Neural cell (in vitro differentiated cells): ENCODE measurements around the gene SPECC1. TPM values are rescaled to one million over a fixed set of nuclear protein-coding genes. Genes with fewer than 3 reads are reported as not detected.

Source experiments
- H2AFZ ChIP-seq: fragments of 200-600, 300-800 bp; sonication (generic), shearing (Covaris generic); 2 replicates; pipeline ENCODE4 v1.6.0; 2014; ENCODE audit warnings: low read depth, mild to moderate bottlenecking, antibody characterized with exemption, low read length, moderate library complexity
- H3F3A ChIP-seq: fragments of 200-600 bp; shearing (Covaris generic); 2 replicates; pipeline ENCODE4 v1.6.1; 2016; ENCODE audit warnings: mild to moderate bottlenecking, moderate library complexity, mixed read lengths, antibody characterized with exemption, low read length; ENCODE audit not compliant: insufficient read depth, poor library complexity, severe bottlenecking
- H3K27ac ChIP-seq: fragments of 200-600, 300-800 bp; sonication (generic), shearing (Covaris generic); 2 replicates; pipeline ENCODE4 v1.5.1; 2014; ENCODE audit warnings: mild to moderate bottlenecking, low read length, moderate library complexity
- H3K27me3 ChIP-seq: fragments of 300-800, 200-600 bp; sonication (generic), shearing (Covaris generic); 2 replicates; pipeline ENCODE4 v1.6.0; 2014; ENCODE audit warnings: mild to moderate bottlenecking, low read depth, low read length, moderate library complexity; ENCODE audit not compliant: insufficient read depth
- H3K36me3 ChIP-seq: fragments of 300-800, 200-600 bp; sonication (generic), shearing (Covaris generic); 2 replicates; pipeline ENCODE4 v1.5.1; 2014; ENCODE audit warnings: mild to moderate bottlenecking, antibody characterized with exemption, low read length, moderate library complexity; ENCODE audit not compliant: insufficient read depth
- H3K4me2 ChIP-seq: fragments of 300-800, 200-600 bp; sonication (generic), shearing (Covaris generic); 2 replicates; pipeline ENCODE4 v1.6.0; 2014; ENCODE audit warnings: mild to moderate bottlenecking, low read length
- H3K4me3 ChIP-seq: fragments of 300-800, 200-600 bp; sonication (generic), shearing (Covaris generic); 2 replicates; pipeline ENCODE4 v1.5.1; 2014; ENCODE audit warnings: mild to moderate bottlenecking, low read length, moderate library complexity
- H3K79me2 ChIP-seq: fragments of 200-600 bp; shearing (Covaris generic); replicated peaks from 2 replicates; pipeline ENCODE4 v1.6.0; 2014; ENCODE audit warnings: mild to moderate bottlenecking, low read length, moderate library complexity; ENCODE audit not compliant: insufficient read depth
- H3K9ac ChIP-seq: fragments of 300-800, 200-600 bp; sonication (generic), shearing (Covaris generic); 2 replicates; pipeline ENCODE4 v1.6.1; 2016; ENCODE audit warnings: mild to moderate bottlenecking, low read length, mixed read lengths
- H3K9me2 ChIP-seq: fragments of 200-600 bp; shearing (Covaris generic); 2 replicates; pipeline ENCODE4 v1.6.1; 2016; ENCODE audit warnings: mild to moderate bottlenecking, low read length, mixed read lengths; ENCODE audit not compliant: insufficient read depth
- H3K9me3 ChIP-seq: fragments of 200-600, 300-800 bp; sonication (generic), shearing (Covaris generic); 2 replicates; pipeline ENCODE4 v1.6.1; 2016; ENCODE audit warnings: mild to moderate bottlenecking, mixed run types, low read length, moderate library complexity, mixed read lengths
- H4K20me1 ChIP-seq: fragments of 200-600 bp; shearing (Covaris generic); 2 replicates; pipeline ENCODE4 v1.6.1; 2016; ENCODE audit warnings: mild to moderate bottlenecking, mixed run types; ENCODE audit not compliant: insufficient read depth
- EP300 ChIP-seq: fragments of 450-650 bp; conservative IDR thresholded peaks from 2 replicates; pipeline ENCODE4 v1.6.1; 2014; ENCODE audit warnings: antibody characterized with exemption, mild to moderate bottlenecking, moderate library complexity; ENCODE audit not compliant: poor library complexity, severe bottlenecking
- EZH2 ChIP-seq: fragments of 200-600, 300-800 bp; shearing (Covaris generic), sonication (generic); IDR thresholded peaks from 2 replicates; pipeline ENCODE4 v1.6.1; 2014; ENCODE audit warnings: antibody characterized with exemption, low read length, borderline replicate concordance, mild to moderate bottlenecking; ENCODE audit not compliant: insufficient read depth, poor library complexity, severe bottlenecking
- MXI1 ChIP-seq: fragments of 450-650 bp; conservative IDR thresholded peaks from 2 replicates; pipeline ENCODE4 v1.6.1; 2014; ENCODE audit warnings: antibody characterized with exemption, mild to moderate bottlenecking; ENCODE audit not compliant: poor library complexity, severe bottlenecking
- POLR2AphosphoS5 ChIP-seq: IDR thresholded peaks from 2 replicates; pipeline ENCODE4 v1.6.1; 2012
- RAD21 ChIP-seq: fragments of 450-650 bp; conservative IDR thresholded peaks from 2 replicates; pipeline ENCODE4 v1.6.1; 2014; ENCODE audit warnings: antibody characterized with exemption, mild to moderate bottlenecking, moderate library complexity
- REST ChIP-seq: IDR thresholded peaks from 2 replicates; pipeline ENCODE4 v1.6.1; 2012; ENCODE audit warnings: borderline replicate concordance
- SMC3 ChIP-seq: fragments of 450-650 bp; conservative IDR thresholded peaks from 2 replicates; pipeline ENCODE4 v1.6.1; 2014; ENCODE audit warnings: antibody characterized with exemption, mild to moderate bottlenecking, moderate library complexity; ENCODE audit not compliant: poor library complexity
- TAF1 ChIP-seq: IDR thresholded peaks from 2 replicates; pipeline ENCODE4 v1.6.1; 2012; ENCODE audit warnings: low read depth
- polyA plus RNA-seq: library from polyadenylated mRNA; depleted of rRNA; stranded (reverse); fragments of >200 nt; gene quantifications from 2 replicates; pipeline ENCODE4 v1.2.3, GENCODE V29; 2014
- TF ChIP-seq, protein P1 (sequence below): fragments of 450-650 bp; IDR thresholded peaks from 2 replicates; pipeline ENCODE4 v1.5.1; 2014; ENCODE audit warnings: antibody characterized with exemption, mild to moderate bottlenecking, moderate library complexity; ENCODE audit not compliant: poor library complexity, severe bottlenecking

The SPECC1 gene
- polyA plus RNA-seq, 1 donor from 2014 or later, result 8.6 TPM

GRCh38 chr17:20153231-20153630 is 144.1 kb downstream of the SPECC1 start:
- TF ChIP-seq REST, result no peak
- no peak for TF ChIP-seq MXI1
- TF ChIP-seq EP300, result no peak
- no peak for TF ChIP-seq EZH2
- TF ChIP-seq, protein P1, sequence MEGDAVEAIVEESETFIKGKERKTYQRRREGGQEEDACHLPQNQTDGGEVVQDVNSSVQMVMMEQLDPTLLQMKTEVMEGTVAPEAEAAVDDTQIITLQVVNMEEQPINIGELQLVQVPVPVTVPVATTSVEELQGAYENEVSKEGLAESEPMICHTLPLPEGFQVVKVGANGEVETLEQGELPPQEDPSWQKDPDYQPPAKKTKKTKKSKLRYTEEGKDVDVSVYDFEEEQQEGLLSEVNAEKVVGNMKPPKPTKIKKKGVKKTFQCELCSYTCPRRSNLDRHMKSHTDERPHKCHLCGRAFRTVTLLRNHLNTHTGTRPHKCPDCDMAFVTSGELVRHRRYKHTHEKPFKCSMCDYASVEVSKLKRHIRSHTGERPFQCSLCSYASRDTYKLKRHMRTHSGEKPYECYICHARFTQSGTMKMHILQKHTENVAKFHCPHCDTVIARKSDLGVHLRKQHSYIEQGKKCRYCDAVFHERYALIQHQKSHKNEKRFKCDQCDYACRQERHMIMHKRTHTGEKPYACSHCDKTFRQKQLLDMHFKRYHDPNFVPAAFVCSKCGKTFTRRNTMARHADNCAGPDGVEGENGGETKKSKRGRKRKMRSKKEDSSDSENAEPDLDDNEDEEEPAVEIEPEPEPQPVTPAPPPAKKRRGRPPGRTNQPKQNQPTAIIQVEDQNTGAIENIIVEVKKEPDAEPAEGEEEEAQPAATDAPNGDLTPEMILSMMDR, result no peak
- no peak for TF ChIP-seq SMC3
- no peak for TF ChIP-seq TAF1
- TF ChIP-seq RAD21, result no peak
- TF ChIP-seq POLR2AphosphoS5, result no peak
- no peak overlapping the region for H3K27ac ChIP-seq

DNA sequence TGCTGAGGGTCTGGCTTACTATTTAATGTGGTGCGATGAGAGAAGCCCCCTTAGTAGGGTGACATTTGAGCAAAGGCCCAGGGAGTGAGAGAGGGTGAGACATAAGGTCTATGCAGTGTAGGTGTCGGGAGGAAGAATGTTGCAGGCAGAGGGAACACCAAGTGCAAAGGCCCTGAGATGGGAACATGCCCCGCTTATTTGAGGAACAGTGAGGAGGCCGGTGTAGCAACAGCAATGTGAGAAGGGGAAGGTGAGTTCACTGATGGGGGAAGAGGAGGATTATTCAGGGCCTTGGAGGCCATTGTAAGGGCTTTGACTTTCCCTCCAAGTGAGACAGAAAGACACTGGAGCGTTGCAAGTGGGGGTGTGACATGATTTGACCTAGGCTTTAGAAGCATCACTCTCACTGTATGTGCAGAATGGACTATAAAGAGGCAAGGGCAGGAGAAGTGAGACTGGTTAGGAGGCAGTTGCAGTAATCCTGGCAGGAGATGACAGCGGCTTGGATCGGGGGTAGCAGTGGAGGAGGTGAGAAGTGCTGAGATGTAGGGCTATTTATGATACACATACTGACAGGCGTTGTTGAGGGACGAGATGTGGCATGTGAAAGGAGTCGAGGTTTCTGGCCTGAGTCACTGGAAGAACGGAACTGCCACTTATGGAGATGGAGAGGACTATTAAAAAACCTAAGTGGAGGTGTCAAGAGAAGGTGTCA is 145.3 kb downstream of the SPECC1 start:
- Histone ChIP-seq H3K9ac (no peak overlapping the region), H3F3A (no peaks in the 10 kb centered on the region), H3K9me3 (no peaks in the 10 kb centered on the region), H2AFZ (no peak overlapping the region), H3K27me3 (no peaks in the 10 kb centered on the region), H3K27ac (no peak overlapping the region), H3K4me2 (no peak overlapping the region), H3K9me2 (no peaks in the 10 kb centered on the region), H4K20me1 (no peaks in the 10 kb centered on the region), H3K79me2 (peaks cover 28% of the 10 kb centered on the region), H3K36me3 (no peaks in the 10 kb centered on the region), H3K4me3 (no peak overlapping the region)
- TF ChIP-seq, protein P1, result no peak
- TF ChIP-seq REST, result no peak
- TF ChIP-seq MXI1, result no peak
- no peak for TF ChIP-seq RAD21
- TF ChIP-seq TAF1, result no peak
- TF ChIP-seq EP300, result no peak
- no peak for TF ChIP-seq POLR2AphosphoS5
- TF ChIP-seq EZH2, result no peak
- no peak for TF ChIP-seq SMC3

More at GRCh38 chr17:20153231-20153630, 144.1 kb downstream of the SPECC1 start:
- Histone ChIP-seq H3K27me3 (no peaks in the 10 kb centered on the region), H3K4me3 (no peak overlapping the region), H3K79me2 (peaks cover 16% of the 10 kb centered on the region), H3F3A (no peaks in the 10 kb centered on the region), H4K20me1 (no peaks in the 10 kb centered on the region), H3K36me3 (no peaks in the 10 kb centered on the region), H2AFZ (no peak overlapping the region), H3K4me2 (no peak overlapping the region), H3K9me2 (no peaks in the 10 kb centered on the region), H3K9ac (no peak overlapping the region), H3K9me3 (no peaks in the 10 kb centered on the region)
